Measurements from ENCODE around the gene TUBGCP5.

- TF ChIP-seq CTCF (conservative IDR thresholded peaks at IDR 0.05; ENCODE audit: low read depth, low read length): no peak
- no peak for TF ChIP-seq EZH2 (IDR thresholded peaks at IDR 0.05; ENCODE audit: borderline replicate concordance, low read depth, low read length, poor library complexity, severe bottlenecking)
These were observed 35.6 kb downstream of the TUBGCP5 start for GRCh38 chr15:23003736-23004135.
